Measurements from ENCODE around the gene SNUPN.

DNA sequence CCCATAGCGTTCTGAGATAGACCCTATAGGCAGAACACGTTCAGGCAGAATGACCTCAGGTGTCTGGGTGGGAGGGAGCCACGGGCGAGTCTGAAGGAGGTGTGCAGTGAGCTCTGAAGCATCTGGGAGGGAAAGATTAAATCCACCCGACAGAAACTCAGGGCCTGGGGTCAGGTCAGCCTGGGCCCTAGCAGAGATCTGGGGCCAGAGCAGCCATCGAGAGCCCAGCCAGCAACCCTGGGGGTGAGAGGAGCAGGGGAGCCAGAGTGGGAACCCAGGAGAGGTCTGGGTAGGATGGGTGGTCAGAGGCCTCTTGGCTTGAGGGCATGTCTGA, 44.3 kb upstream of the SNUPN start:
- TF ChIP-seq, protein P1, sequence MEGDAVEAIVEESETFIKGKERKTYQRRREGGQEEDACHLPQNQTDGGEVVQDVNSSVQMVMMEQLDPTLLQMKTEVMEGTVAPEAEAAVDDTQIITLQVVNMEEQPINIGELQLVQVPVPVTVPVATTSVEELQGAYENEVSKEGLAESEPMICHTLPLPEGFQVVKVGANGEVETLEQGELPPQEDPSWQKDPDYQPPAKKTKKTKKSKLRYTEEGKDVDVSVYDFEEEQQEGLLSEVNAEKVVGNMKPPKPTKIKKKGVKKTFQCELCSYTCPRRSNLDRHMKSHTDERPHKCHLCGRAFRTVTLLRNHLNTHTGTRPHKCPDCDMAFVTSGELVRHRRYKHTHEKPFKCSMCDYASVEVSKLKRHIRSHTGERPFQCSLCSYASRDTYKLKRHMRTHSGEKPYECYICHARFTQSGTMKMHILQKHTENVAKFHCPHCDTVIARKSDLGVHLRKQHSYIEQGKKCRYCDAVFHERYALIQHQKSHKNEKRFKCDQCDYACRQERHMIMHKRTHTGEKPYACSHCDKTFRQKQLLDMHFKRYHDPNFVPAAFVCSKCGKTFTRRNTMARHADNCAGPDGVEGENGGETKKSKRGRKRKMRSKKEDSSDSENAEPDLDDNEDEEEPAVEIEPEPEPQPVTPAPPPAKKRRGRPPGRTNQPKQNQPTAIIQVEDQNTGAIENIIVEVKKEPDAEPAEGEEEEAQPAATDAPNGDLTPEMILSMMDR (conservative IDR thresholded peaks at IDR 0.05; ENCODE audit: low read depth, low read length): no peak
- TF ChIP-seq EZH2 (IDR thresholded peaks at IDR 0.05; ENCODE audit: borderline replicate concordance, low read depth, low read length, poor library complexity, severe bottlenecking): no peak

Data from A673 (cell line).